ENCODE results near the gene PRSS36. TPM values are rescaled to one million over a fixed set of nuclear protein-coding genes. Genes with fewer than 3 reads are reported as not detected.

The PRSS36 gene
- total and polyA plus RNA-seq, 9 of the 15 experiments (the other 6 are each of a cell fraction or from before 2014, with no cell fraction given) = 0.09 to 1.2 (median 0.54) TPM; not detected in 2

DNA sequence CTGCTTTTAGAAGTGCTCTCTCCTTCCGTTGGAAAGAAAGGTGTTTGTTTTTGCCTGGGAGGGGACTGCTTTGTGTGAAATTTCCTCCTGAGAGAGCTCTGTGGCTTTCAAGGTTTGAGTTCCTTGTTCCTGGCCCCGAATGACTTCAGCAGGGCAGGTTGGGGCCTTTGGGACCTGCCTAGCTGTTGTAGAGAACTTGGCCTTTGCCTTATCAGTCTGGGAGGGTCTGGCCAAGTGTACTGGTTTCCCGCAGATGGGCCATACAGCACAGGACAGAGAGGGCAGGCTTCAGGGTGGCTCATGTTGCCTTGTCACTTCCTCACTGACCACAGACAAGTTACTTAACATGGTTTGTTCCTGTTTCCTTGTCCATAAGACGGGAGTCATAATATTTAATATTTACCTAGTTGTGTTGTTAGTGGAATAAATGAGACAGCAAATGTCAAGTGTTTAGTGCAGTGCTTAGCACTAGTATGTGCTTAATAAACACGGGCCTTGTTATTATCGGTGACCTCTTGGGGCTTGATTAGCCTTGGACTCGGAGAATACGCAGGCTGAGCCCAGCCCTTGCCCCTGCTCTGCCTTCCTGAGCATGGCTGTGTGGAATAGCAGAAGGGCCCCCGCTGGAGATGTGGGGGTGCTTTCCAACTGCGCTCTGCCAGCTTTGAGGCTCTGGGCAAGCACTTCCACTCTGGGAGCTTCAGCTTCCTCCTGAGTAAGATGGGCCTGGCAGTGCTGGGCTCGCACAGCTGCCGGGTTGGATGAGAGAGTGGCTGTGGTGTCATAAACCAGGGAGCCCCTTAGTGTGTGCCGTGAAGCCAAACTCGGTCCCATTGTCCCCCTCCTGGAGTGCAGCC is 20.9 kb downstream of the PRSS36 start (continued):
- TF ChIP-seq, protein P1, sequence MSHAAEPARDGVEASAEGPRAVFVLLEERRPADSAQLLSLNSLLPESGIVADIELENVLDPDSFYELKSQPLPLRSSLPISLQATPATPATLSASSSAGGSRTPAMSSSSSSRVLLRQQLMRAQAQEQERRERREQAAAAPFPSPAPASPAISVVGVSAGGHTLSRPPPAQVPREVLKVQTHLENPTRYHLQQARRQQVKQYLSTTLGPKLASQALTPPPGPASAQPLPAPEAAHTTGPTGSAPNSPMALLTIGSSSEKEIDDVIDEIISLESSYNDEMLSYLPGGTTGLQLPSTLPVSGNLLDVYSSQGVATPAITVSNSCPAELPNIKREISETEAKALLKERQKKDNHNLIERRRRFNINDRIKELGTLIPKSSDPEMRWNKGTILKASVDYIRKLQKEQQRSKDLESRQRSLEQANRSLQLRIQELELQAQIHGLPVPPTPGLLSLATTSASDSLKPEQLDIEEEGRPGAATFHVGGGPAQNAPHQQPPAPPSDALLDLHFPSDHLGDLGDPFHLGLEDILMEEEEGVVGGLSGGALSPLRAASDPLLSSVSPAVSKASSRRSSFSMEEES (CRISPR knock-in tag; IDR thresholded peaks at IDR 0.05) = no peak
- TF ChIP-seq DMBX1 (CRISPR knock-in tag; IDR thresholded peaks at IDR 0.05; ENCODE audit: borderline replicate concordance) (peak; percentile 49; the same call in 1 of the 2 replicates), HDAC2 (IDR thresholded peaks at IDR 0.05) (0 out of 2 replicates have a peak, but pooled peaks have one; percentile 17), RFX7 (CRISPR knock-in tag; IDR thresholded peaks at IDR 0.05) (no peak), HMG20B (CRISPR knock-in tag; IDR thresholded peaks at IDR 0.05) (no peak), FOXM1 (IDR thresholded peaks at IDR 0.05; ENCODE audit: low read depth) (no peak), FOXM1 (CRISPR knock-in tag; IDR thresholded peaks at IDR 0.05; ENCODE audit: low read depth) (no peak), RUNX1 (IDR thresholded peaks at IDR 0.05; ENCODE audit: low read depth) (no peak), RBFOX2 (IDR thresholded peaks at IDR 0.05; ENCODE audit: low read depth, low read length) (no peak), ZNF830 (CRISPR knock-in tag; IDR thresholded peaks at IDR 0.05) (no peak), MCM3 (IDR thresholded peaks at IDR 0.05) (no peak), CBX8 (IDR thresholded peaks at IDR 0.05; ENCODE audit: borderline replicate concordance, extremely low read depth, low read depth, low read length, poor library complexity, severe bottlenecking) (no peak), PHB (CRISPR knock-in tag; IDR thresholded peaks at IDR 0.05) (no peak)
- TF ChIP-seq, protein P2, sequence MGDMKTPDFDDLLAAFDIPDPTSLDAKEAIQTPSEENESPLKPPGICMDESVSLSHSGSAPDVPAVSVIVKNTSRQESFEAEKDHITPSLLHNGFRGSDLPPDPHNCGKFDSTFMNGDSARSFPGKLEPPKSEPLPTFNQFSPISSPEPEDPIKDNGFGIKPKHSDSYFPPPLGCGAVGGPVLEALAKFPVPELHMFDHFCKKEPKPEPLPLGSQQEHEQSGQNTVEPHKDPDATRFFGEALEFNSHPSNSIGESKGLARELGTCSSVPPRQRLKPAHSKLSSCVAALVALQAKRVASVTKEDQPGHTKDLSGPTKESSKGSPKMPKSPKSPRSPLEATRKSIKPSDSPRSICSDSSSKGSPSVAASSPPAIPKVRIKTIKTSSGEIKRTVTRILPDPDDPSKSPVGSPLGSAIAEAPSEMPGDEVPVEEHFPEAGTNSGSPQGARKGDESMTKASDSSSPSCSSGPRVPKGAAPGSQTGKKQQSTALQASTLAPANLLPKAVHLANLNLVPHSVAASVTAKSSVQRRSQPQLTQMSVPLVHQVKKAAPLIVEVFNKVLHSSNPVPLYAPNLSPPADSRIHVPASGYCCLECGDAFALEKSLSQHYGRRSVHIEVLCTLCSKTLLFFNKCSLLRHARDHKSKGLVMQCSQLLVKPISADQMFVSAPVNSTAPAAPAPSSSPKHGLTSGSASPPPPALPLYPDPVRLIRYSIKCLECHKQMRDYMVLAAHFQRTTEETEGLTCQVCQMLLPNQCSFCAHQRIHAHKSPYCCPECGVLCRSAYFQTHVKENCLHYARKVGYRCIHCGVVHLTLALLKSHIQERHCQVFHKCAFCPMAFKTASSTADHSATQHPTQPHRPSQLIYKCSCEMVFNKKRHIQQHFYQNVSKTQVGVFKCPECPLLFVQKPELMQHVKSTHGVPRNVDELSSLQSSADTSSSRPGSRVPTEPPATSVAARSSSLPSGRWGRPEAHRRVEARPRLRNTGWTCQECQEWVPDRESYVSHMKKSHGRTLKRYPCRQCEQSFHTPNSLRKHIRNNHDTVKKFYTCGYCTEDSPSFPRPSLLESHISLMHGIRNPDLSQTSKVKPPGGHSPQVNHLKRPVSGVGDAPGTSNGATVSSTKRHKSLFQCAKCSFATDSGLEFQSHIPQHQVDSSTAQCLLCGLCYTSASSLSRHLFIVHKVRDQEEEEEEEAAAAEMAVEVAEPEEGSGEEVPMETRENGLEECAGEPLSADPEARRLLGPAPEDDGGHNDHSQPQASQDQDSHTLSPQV (IDR thresholded peaks at IDR 0.05) = peak; percentile 85
- TF ChIP-seq, protein P3, sequence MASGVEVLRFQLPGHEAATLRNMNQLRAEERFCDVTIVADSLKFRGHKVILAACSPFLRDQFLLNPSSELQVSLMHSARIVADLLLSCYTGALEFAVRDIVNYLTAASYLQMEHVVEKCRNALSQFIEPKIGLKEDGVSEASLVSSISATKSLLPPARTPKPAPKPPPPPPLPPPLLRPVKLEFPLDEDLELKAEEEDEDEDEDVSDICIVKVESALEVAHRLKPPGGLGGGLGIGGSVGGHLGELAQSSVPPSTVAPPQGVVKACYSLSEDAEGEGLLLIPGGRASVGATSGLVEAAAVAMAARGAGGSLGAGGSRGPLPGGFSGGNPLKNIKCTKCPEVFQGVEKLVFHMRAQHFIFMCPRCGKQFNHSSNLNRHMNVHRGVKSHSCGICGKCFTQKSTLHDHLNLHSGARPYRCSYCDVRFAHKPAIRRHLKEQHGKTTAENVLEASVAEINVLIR (CRISPR knock-in tag; IDR thresholded peaks at IDR 0.05) = no peak
- TF ChIP-seq, protein P4, sequence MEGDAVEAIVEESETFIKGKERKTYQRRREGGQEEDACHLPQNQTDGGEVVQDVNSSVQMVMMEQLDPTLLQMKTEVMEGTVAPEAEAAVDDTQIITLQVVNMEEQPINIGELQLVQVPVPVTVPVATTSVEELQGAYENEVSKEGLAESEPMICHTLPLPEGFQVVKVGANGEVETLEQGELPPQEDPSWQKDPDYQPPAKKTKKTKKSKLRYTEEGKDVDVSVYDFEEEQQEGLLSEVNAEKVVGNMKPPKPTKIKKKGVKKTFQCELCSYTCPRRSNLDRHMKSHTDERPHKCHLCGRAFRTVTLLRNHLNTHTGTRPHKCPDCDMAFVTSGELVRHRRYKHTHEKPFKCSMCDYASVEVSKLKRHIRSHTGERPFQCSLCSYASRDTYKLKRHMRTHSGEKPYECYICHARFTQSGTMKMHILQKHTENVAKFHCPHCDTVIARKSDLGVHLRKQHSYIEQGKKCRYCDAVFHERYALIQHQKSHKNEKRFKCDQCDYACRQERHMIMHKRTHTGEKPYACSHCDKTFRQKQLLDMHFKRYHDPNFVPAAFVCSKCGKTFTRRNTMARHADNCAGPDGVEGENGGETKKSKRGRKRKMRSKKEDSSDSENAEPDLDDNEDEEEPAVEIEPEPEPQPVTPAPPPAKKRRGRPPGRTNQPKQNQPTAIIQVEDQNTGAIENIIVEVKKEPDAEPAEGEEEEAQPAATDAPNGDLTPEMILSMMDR (IDR thresholded peaks at IDR 0.05 in 2 of 3, conservative IDR thresholded peaks at IDR 0.05 in 1 of 3; ENCODE audit: insufficient read depth in 2 of 3, low read depth in 1 of 3, low read length in 3 of 3) = no peak; a peak in 1 of 6 replicates
- TF ChIP-seq, protein P5, sequence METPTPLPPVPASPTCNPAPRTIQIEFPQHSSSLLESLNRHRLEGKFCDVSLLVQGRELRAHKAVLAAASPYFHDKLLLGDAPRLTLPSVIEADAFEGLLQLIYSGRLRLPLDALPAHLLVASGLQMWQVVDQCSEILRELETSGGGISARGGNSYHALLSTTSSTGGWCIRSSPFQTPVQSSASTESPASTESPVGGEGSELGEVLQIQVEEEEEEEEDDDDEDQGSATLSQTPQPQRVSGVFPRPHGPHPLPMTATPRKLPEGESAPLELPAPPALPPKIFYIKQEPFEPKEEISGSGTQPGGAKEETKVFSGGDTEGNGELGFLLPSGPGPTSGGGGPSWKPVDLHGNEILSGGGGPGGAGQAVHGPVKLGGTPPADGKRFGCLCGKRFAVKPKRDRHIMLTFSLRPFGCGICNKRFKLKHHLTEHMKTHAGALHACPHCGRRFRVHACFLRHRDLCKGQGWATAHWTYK (CRISPR knock-in tag; IDR thresholded peaks at IDR 0.05) = no peak

All from K562 (cell line).